ENCODE data around the gene FOXL2NB.

Gene FOXL2NB

DNA sequence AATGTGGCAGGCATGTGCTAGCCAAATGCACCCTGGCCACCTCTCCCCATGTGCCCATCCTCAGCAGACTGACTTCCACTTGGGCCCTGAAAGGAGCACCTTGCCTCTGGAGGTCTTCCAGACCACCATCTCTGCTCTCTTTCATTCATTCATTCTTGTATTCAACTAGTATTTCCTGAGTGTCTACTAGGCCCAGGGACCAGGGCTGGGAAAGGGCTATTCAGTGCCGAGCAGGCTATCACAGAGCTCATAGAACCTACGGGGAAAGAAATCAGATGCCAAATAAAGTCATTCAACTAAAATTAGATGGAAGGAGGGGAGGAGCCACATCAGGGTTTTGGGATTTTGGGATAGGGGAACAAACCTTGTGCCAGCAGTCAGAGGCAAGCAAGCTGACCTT is 40.2 kb downstream of the FOXL2NB start:
- in situ Hi-C loops (cut with MboI; ENCODE audit: low sequenced_read_pairs), result no loop called here

DNA sequence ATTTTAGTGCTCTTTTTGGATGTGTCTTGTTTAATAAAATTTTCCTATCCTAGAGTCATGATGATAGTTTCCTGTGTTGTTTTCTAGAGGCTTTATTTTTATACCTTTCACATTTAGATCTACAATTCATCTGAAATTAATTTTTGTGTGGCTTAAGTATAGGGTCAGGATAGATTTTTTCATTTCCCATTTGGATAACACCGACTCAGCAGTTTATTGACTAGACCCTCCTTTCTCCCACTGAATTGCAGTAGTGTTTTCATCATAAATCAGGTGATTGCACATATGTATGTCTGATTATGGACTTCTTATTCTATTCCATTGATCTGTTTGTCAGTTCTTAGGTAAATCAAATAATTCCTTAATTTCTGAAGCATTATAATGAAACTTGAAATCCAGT is 48.7 kb downstream of the FOXL2NB start:
- in situ Hi-C loops (cut with MboI; ENCODE audit: low sequenced_read_pairs), result no loop called here
